Activated T-cell treated with anti-CD3 and anti-CD28 coated beads, Interleukin-2, amount 50 U/mL, for 24 hours (primary cell): ENCODE measurements around the gene BBS9.
"Not testable (repeated sequence)": the region's sequence is repeated elsewhere in the genome, so short reads cannot be mapped to it uniquely, and the experiment has no call there.

Experiments used
- DNase-seq: peaks from one replicate; pipeline ENCODE4 v3.0.0-alpha.2; 2020
- H3K27ac Mint-ChIP-seq: 2 replicates; pipeline ENCODE4 v1.8.0; 2020; ENCODE audit warnings: mild to moderate bottlenecking, mixed read lengths
- H3K27me3 Mint-ChIP-seq: 2 replicates; pipeline ENCODE4 v1.8.0; 2020; ENCODE audit warnings: mixed read lengths
- H3K36me3 Mint-ChIP-seq: 2 replicates; pipeline ENCODE4 v1.8.0; 2020; ENCODE audit warnings: low read depth, mixed read lengths
- H3K4me1 Mint-ChIP-seq: 2 replicates; pipeline ENCODE4 v1.8.0; 2020; ENCODE audit warnings: low read depth, mixed read lengths
- H3K4me3 Mint-ChIP-seq: 2 replicates; pipeline ENCODE4 v1.8.0; 2020; ENCODE audit warnings: mild to moderate bottlenecking, moderate library complexity, mixed read lengths
- H3K9me3 Mint-ChIP-seq: 2 replicates; pipeline ENCODE4 v1.8.0; 2020; ENCODE audit warnings: mixed read lengths

BBS9 gene

DNA sequence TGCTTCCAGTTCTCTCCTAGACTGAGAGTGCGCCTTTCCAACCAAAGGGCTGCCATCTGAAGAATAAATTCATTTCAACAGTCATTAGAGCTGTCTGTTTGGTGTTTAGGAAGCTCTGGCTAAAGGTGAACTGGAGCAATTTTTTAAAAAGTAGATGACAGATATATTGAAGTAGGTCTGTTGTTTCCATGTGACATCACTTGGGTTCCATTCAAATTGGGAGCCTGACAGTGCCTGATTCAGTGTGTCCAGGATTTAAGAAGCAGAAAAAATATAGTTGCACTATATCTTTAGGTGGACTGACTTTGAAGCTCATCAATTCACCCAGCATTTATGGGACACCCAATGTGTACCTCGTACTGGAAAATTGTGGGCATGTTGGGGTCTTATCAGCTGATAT is 367.7 kb downstream of the BBS9 start:
- Mint-ChIP-seq H3K4me3 (no peak overlapping the region), H3K4me1 (no peaks in the 10 kb centered on the region), H3K36me3 (no peaks in the 10 kb centered on the region), H3K27ac (no peak overlapping the region), H3K9me3 (no peaks in the 10 kb centered on the region), H3K27me3 (no peaks in the 10 kb centered on the region)
- DNase-seq, result no peak

DNA sequence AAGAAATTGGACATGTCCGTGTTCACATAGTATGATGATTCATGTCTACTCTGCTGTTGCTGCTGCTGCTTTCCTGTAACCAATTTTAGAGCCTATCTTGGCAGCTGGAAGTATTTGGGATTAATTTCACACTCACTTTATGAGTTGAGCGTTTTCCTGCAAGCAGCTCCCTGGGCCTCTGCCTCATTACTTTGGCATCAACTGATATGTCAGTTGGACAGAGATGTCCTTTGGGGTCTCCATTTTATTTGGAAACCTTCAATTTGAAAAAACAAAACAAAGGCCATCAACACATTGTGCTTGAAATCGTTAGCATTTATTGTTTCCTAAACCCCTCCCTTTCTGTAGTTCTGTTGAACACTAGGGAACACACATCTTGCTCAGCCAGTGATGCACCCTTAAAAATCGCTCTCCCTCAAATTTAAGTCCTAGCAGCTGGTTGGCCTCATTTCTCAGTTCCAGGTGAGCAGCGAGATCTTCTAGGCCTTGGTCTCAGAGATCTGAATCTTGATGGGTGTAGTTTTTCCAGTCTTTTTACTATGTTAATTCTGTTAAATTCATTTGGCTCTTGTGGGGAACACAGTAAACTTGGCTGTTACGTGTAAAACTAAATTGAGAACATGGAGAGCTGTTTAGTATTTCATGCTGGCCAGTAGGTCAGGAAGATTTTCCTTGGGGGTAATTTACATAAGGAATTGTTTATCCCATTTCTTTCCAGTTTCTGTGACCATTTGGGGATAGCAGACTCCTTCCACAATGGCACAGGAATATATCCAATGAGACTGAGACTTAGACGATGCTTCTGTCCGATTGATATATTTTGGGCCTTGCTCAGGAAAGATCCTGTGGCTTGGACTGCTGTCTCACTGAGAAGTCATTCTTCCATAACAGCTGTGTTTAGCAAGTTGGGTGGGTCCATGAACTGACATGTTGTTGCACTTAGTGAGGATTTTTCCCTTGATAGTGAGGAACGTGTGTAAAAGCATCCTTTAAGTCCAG is 371.6 kb downstream of the BBS9 start:
- DNase-seq, result no peak
- no peak overlapping the region for H3K4me3 Mint-ChIP-seq
- H3K9me3 Mint-ChIP-seq, result no peaks in the 10 kb centered on the region
- no peaks in the 10 kb centered on the region for H3K4me1 Mint-ChIP-seq
- H3K27ac Mint-ChIP-seq, result no peak overlapping the region
- H3K27me3 Mint-ChIP-seq, result no peaks in the 10 kb centered on the region
- peaks cover 13% of the 10 kb centered on the region for H3K36me3 Mint-ChIP-seq

DNA sequence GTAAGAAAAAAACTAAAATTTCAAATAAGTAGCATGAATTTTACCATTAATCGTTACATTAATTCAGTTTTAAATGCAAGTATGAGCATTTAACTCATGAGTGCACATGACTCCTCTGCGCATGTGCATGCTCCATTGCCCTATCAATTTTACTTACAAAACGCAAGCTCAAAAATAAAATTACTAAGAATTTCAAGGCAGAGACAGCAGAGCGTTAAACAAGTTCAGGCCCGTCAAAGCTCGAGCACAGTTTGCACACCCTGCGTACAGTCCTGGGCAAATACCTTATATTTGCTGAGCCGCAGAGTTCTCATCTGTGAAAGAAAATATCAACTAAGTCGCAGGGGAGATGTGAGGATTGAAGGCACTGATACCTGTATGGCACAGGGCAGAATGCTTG is 373.6 kb downstream of the BBS9 start:
- Mint-ChIP-seq H3K4me3 (no peak overlapping the region), H3K36me3 (peaks cover 26% of the 10 kb centered on the region), H3K27me3 (no peaks in the 10 kb centered on the region), H3K4me1 (no peaks in the 10 kb centered on the region), H3K9me3 (no peaks in the 10 kb centered on the region), H3K27ac (no peak overlapping the region)
- DNase-seq, result no peak

DNA sequence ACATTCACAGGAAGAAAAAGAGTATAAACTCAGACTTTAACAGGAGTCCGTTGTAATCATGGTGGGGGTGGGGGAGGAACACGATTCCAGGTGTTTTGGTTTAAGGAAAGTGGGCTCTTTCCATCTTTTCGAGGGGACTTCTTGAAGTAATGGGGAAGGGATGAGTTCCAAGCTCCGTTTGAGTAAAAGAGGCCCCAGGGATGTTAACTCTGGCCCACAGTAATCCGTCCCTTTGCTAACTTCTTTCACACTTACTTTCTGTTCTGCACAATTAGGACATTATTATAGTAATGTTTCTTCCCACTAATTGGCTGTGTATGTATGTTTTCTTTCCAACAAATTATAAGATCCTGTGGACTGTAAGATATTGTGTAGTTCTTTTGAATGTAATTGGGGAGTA is 374.4 kb downstream of the BBS9 start:
- no peak overlapping the region for H3K4me3 Mint-ChIP-seq
- H3K36me3 Mint-ChIP-seq, result peaks cover 26% of the 10 kb centered on the region
- H3K27me3 Mint-ChIP-seq, result no peaks in the 10 kb centered on the region
- no peaks in the 10 kb centered on the region for H3K9me3 Mint-ChIP-seq
- no peaks in the 10 kb centered on the region for H3K4me1 Mint-ChIP-seq
- no peak for DNase-seq
- H3K27ac Mint-ChIP-seq, result no peak overlapping the region

DNA sequence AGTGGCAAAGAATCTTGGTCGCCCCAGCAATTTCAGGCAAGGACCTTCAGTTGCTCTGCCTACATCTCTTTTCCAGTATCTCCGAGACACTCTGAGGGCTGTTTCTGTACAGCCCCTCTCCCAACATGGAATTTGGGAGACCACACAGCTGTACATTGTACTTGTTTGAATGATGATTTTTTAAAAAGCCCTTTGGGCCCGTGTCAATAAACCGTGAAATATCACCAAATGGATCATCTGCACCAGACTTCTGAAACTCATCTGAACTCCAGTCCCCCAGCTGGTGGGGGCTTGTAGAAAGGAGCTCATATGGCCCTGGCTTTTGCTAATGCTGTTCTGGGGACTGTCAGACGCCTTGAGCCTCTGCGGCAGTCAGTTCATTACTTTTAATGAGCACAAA is 374.9 kb downstream of the BBS9 start:
- H3K27ac Mint-ChIP-seq, result no peak overlapping the region
- no peak for DNase-seq
- H3K4me1 Mint-ChIP-seq, result no peaks in the 10 kb centered on the region
- no peak overlapping the region for H3K4me3 Mint-ChIP-seq
- no peaks in the 10 kb centered on the region for H3K27me3 Mint-ChIP-seq
- peaks cover 26% of the 10 kb centered on the region for H3K36me3 Mint-ChIP-seq
- no peaks in the 10 kb centered on the region for H3K9me3 Mint-ChIP-seq

DNA sequence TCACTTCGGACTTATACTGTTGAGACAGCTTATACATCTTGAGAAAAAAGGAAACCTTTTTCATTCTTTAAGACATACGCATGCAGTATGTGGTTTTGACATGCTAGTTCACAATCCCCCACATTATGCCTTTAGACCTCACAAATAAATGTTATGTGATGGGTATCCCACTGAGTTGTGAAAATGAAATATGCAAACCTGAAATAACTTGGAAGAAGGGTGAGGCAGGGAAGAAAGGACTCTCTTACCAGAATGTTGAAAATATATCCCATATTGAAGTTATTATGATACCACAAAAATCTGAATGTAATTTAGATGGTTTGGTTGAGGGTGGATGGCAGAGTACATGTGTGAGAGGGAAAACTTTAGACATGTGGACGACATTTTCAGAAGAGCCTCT is 379.8 kb downstream of the BBS9 start:
- DNase-seq, result no peak
- Mint-ChIP-seq H3K4me1 (no peaks in the 10 kb centered on the region), H3K36me3 (peaks cover 26% of the 10 kb centered on the region), H3K27me3 (no peaks in the 10 kb centered on the region), H3K27ac (no peak overlapping the region), H3K9me3 (no peaks in the 10 kb centered on the region), H3K4me3 (no peak overlapping the region)

DNA sequence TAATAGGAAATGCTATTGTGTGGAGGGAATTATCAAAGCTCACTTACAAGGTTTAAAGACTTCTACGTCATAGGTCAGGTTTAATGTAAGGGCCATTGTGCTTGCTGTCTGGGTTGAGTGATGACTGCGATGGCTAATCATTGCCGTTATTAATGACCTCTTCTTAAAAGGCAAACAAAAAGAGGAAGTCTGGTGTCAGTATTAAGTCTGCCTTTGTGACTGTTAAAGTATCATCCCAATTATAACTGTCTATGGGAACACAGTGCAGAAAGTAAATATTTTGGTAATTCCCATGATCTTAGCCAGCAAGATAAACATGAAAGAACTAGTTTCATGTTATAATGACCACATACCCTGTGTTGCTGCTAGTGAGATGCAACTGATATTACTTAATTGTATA is 382.4 kb downstream of the BBS9 start:
- Mint-ChIP-seq H3K27me3 (no peaks in the 10 kb centered on the region), H3K27ac (no peak overlapping the region), H3K4me1 (peaks cover 1% of the 10 kb centered on the region), H3K36me3 (peaks cover 8% of the 10 kb centered on the region), H3K9me3 (no peaks in the 10 kb centered on the region), H3K4me3 (no peak overlapping the region)
- DNase-seq, result no peak

DNA sequence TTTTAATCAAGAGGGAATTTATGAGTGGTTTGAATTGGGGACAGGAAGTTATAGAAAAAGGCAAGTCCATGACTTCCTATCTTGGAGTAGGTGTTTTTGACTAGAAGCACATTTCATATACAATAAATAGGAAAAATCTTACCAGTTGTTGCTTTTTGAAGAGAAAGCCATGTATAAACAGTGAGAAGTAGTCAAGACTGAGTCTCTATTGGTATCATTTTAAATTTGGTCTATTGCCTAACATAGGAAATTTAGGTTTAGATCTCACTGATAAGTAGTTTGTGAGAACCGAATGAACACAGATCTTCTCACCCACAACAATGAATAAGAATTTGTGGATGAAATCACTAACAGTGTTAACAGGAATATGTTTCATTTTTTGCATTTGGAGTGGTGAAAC is 387.2 kb downstream of the BBS9 start:
- Mint-ChIP-seq H3K36me3 (no peaks in the 10 kb centered on the region), H3K4me1 (peaks cover 1% of the 10 kb centered on the region), H3K4me3 (no peak overlapping the region), H3K27ac (no peak overlapping the region), H3K9me3 (no peaks in the 10 kb centered on the region), H3K27me3 (no peaks in the 10 kb centered on the region)
- DNase-seq, result no peak

DNA sequence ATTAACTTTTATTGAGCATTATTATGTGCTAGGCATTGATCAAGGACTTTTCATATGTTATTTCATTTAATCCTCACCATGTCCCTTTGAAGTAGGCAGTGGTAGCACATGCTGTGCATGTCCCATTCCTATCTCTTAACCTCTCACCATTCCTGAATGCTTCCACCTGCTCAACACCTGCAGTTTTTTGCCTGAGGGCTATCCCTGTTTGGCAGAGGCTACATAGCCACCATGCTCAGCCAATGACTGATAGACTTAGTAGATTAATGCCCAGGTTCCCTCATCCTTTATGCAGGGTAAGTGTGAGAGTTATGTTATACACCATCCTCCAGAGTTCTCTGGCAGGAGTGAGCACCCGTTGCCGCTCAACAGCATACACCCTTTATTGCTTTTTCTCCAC is 387.8 kb downstream of the BBS9 start:
- no peaks in the 10 kb centered on the region for H3K36me3 Mint-ChIP-seq
- no peaks in the 10 kb centered on the region for H3K9me3 Mint-ChIP-seq
- H3K4me3 Mint-ChIP-seq, result no peak overlapping the region
- no peaks in the 10 kb centered on the region for H3K27me3 Mint-ChIP-seq
- no peak for DNase-seq
- peaks cover 1% of the 10 kb centered on the region for H3K4me1 Mint-ChIP-seq
- no peak overlapping the region for H3K27ac Mint-ChIP-seq

DNA sequence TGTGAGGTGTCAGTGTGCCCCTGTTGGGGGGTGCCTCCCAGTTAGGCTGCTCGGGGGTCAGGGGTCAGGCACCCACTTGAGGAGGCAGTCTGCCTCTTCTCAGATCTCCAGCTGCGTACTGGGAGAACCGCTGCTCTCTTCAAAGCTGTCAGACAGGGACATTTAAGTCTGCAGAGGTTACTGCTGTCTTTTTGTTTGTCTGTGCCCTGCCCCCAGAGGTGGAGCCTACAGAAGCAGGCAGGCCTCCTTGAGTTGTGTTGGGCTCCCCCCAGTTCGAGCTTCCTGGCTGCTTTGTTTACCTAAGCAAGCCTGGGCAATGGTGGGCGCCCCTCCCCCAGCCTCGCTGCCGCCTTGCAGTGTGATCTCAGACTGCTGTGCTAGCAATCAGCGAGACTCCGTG is 397.6 kb downstream of the BBS9 start:
- H3K9me3 Mint-ChIP-seq, H3K4me1 Mint-ChIP-seq, DNase-seq, H3K27ac Mint-ChIP-seq, H3K27me3 Mint-ChIP-seq, H3K36me3 Mint-ChIP-seq, H3K4me3 Mint-ChIP-seq: not testable (repeated sequence)

DNA sequence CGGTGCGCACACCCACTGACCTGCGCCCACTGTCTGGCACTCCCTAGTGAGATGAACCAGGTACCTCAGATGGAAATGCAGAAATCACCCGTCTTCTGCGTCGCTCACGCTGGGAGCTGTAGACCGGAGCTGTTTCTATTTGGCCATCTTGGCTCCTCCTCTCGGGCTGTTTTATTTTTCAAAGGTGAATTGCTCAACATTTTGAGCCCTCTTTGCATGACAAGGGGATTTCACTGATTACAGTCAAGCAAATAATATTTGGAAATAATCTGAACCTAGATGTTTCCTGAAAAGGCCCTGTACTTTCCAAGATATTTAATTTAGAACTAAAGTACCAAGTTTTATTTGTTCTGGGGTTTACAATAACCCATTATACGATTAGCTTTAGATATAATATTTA is 398.2 kb downstream of the BBS9 start:
- not testable (repeated sequence) for H3K4me1 Mint-ChIP-seq, H3K27ac Mint-ChIP-seq, H3K36me3 Mint-ChIP-seq, DNase-seq, H3K27me3 Mint-ChIP-seq, H3K4me3 Mint-ChIP-seq, H3K9me3 Mint-ChIP-seq

DNA sequence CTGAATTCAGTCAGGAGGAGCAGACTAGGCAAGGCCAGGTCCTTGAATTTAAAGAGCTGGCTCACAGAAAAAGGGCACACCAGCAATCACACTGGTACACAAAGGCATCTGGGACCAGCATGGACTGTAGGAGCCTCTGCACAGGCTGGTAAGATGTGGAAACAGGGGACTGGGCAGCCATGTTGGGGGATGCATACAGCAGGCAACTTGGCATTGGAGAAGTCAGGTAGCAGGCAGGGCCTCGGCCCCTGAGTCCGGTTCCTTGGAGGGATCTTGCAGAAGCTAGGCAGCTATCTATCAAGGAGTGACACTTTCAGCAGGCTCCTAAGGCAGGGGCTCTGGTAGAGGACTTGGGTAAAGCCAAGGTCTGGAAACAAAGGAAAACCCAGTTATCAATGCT is 399.7 kb downstream of the BBS9 start:
- DNase-seq, result no peak
- no peaks in the 10 kb centered on the region for H3K9me3 Mint-ChIP-seq
- H3K4me3 Mint-ChIP-seq, result no peak overlapping the region
- H3K27me3 Mint-ChIP-seq, result no peaks in the 10 kb centered on the region
- no peaks in the 10 kb centered on the region for H3K4me1 Mint-ChIP-seq
- no peak overlapping the region for H3K27ac Mint-ChIP-seq
- H3K36me3 Mint-ChIP-seq, result peaks cover 16% of the 10 kb centered on the region

DNA sequence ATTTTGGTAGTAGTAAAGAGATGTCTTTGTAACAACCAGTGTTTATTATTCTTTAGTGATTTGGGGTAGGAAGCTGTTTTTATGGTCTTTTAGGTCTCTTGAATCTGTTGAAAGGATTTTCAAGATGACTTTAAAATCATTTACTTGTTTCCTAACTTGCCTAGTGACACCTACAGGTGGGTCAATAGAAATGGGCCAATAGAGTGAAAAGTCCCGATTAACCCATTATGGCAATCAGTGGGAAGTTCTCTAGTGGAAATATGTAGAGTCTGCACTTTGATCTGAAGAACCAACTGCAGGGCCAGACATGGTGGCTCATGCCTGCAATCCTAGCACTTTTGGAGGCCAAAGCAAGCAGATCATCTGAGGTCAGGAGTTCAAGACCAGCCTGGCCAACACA is 401.3 kb downstream of the BBS9 start:
- H3K27me3 Mint-ChIP-seq, result no peaks in the 10 kb centered on the region
- peaks cover 30% of the 10 kb centered on the region for H3K36me3 Mint-ChIP-seq
- H3K27ac Mint-ChIP-seq, result no peak overlapping the region
- DNase-seq, result no peak
- H3K4me3 Mint-ChIP-seq, result no peak overlapping the region
- H3K9me3 Mint-ChIP-seq, result no peaks in the 10 kb centered on the region
- no peaks in the 10 kb centered on the region for H3K4me1 Mint-ChIP-seq

DNA sequence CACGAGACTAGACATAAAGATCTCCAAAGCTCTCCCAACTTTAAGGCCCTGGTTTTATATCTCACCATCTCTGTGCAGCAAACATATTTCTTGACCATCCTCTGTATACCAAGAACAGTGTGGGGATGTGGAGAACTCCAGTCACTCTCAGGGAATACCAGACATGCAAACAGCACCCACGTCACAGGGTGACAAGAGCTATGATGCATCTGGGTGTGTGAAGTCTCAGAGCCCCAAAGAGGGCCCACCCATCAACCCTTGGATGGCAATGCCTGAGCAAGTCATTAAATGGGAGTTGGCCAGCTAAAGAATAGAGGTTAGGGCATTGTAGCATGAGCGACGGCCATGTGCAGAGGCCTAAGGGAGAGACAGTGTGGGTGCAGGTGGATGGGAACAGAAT is 402.5 kb downstream of the BBS9 start:
- Mint-ChIP-seq H3K4me3 (no peak overlapping the region), H3K27me3 (no peaks in the 10 kb centered on the region), H3K9me3 (peaks cover 2% of the 10 kb centered on the region), H3K36me3 (peaks cover 38% of the 10 kb centered on the region), H3K27ac (no peak overlapping the region), H3K4me1 (no peaks in the 10 kb centered on the region)
- DNase-seq, result no peak

DNA sequence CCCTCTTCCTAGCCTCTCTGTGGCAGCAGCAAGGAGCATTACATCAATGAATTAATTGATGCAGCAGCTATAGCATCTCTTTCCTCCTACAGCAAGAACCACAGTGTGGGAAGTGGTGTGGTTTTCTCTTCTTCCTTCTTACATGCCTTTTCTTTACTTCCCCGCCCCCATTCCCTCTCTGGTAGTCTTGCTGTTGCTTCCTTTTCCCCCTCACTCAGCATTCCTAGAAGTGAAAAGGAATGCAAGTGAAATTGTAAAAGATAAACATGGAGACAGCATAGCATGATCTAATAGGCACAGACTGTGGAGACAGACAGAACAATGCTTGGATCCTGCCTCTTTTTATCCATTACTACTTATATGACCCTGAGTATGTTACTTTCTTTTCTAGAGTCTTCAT is 405.5 kb downstream of the BBS9 start:
- Mint-ChIP-seq H3K4me1 (no peaks in the 10 kb centered on the region), H3K27ac (no peak overlapping the region), H3K27me3 (no peaks in the 10 kb centered on the region), H3K4me3 (no peak overlapping the region), H3K36me3 (peaks cover 66% of the 10 kb centered on the region), H3K9me3 (peaks cover 24% of the 10 kb centered on the region)
- DNase-seq, result no peak

DNA sequence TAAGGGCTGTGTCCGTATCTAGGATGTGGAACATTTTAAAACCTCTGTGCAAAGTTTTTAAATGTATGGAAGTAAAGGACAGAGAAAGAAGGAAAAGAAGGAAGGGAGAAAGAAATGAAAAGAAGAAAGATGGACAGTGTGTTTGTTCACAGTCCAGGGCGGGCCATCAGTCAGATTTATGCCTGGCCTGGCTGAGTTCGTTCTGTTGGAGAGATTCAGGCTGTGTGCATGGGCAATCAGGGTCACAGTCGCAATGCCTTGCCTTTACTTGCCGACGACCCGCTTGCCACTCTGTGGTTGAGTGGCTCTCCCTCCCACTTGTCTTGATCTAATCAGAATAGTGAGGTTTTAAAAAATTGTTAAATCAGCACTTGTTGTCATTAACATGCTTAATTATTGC is 406.6 kb downstream of the BBS9 start:
- Mint-ChIP-seq H3K36me3 (peaks cover 76% of the 10 kb centered on the region), H3K27ac (no peak overlapping the region)

More for the DNA sequence above, 406.6 kb downstream of the BBS9 start:
- H3K9me3 Mint-ChIP-seq, result peaks cover 35% of the 10 kb centered on the region
- H3K4me1 Mint-ChIP-seq, result no peaks in the 10 kb centered on the region
- no peaks in the 10 kb centered on the region for H3K27me3 Mint-ChIP-seq
- DNase-seq, result no peak
- no peak overlapping the region for H3K4me3 Mint-ChIP-seq
